Measurements from ENCODE around the gene HOXA5. TPM values are rescaled to one million over a fixed set of nuclear protein-coding genes. Genes with fewer than 3 reads are reported as not detected.

HOXA5 gene
- total and polyA plus RNA-seq, 2 donors (not counting 3 experiments of a cell fraction or from before 2014, with no cell fraction given), result 18.6 to 18.8 TPM

GRCh38 chr7:27192546-27193334 is 49.3 kb upstream of the HOXA5 start:
- H3K9me1 ChIP-seq (replicated peaks; ENCODE audit: control insufficient read depth, extremely low read depth, insufficient read depth, low read length), result no peaks in the 10 kb centered on the region
- peak overlapping the region; percentile 46 for H3K4me2 ChIP-seq (ENCODE audit: insufficient read depth, low read length)
- DNase-seq (ENCODE audit: low read depth, low spot score), result no peak
- no peaks in the 10 kb centered on the region for H4K20me1 ChIP-seq (replicated peaks; ENCODE audit: control insufficient read depth, extremely low read depth, insufficient read depth, low read length)
- TF ChIP-seq FOS (IDR thresholded peaks at IDR 0.05; ENCODE audit: borderline replicate concordance, insufficient read depth, low read length) (no peak), EZH2 (IDR thresholded peaks at IDR 0.05; ENCODE audit: borderline replicate concordance, low read depth, low read length, severe bottlenecking) (peak; percentile 36)
- no peaks in the 10 kb centered on the region for H3K9me3 ChIP-seq (replicated peaks; ENCODE audit: control insufficient read depth, insufficient read depth, low read length)
- POLR2A ChIA-PET, result no interaction called here
- peak overlapping the region; percentile 58 for H2AFZ ChIP-seq (ENCODE audit: low read depth, low read length)
- CTCF ChIA-PET, result interaction anchor here (0.6 to 1.5 kb wide), 6 partner anchors 9 to 901 kb away, joined by 3 to 7 read pairs (median 5); no protein-coding TSS in a partner anchor
- no peak for FAIRE-seq
- dilution Hi-C loops (cut with MboI; ENCODE audit: extremely low pct_ligation_motif_present, low sequenced_read_pairs) (no loop called here), intact Hi-C loops (cut with micrococcal nuclease) (no loop called here)
- H3K27ac ChIP-seq (ENCODE audit: insufficient read depth, low read depth, low read length), result no peak overlapping the region
- BruUV-seq (replicated peaks), result no TSS peak
- H3K36me3 ChIP-seq (ENCODE audit: control insufficient read depth in 2 of 2, extremely low read depth in 1 of 2, insufficient read depth in 2 of 2, low read length in 2 of 2), result no peaks in the 10 kb centered on the region
- H3K4me1 ChIP-seq (ENCODE audit: control insufficient read depth, extremely low read depth, insufficient read depth, low read length), result peaks cover 22% of the 10 kb centered on the region
- peaks cover 5% of the 10 kb centered on the region for H3K79me2 ChIP-seq (ENCODE audit: control insufficient read depth, insufficient read depth, low read length)
- peaks cover 29 to 48% of the 10 kb centered on the region in 2 experiments for H3K27me3 ChIP-seq (ENCODE audit: control insufficient read depth in 2 of 2, insufficient read depth in 2 of 2, low read length in 2 of 2)
- H3K9ac ChIP-seq (replicated peaks; ENCODE audit: extremely low read depth, insufficient read depth, low read length), result no peak overlapping the region
- H3K4me3 ChIP-seq (replicated peaks in 1 of 3; ENCODE audit: insufficient read depth in 1 of 3, low read depth in 1 of 3, low read length in 3 of 3), result peak overlapping the region; percentile 21 to 44 (median 34)

DNA sequence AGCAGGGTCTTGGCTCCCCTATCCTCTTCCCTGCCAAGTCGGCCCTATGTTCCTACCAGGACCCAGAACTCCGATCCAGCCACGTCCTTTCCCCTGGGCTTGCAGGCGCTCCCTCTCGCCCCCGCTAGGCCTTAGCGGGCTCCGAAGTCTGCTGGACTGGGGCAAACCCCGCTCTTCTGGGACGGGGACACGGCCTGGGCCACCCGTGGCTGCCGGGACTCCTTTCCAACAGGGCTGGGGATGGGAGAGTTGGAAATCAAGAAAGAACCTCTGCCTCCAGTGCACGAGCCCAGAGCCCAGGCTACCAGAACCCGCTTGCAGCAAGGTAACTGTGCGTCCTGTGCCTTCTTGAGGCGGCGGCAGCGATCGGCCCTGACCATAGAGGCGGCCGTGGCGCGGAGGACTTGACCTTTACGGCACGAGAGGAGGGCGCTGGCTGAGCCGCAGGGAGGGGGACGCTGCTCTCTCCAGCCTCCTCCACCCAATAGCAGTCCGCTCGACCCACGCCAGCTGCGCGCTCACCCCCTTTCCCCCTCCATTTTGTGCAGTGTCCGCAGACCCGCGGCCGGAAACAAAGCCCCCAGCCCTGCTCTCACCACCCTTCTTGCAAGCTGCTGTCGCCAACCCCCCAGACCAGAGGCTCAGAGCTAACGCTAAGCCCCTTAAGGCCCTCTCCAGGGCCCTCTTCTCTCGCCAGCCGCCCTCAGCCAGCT is 48.5 kb upstream of the HOXA5 start:
- H3K9me1 ChIP-seq (replicated peaks; ENCODE audit: control insufficient read depth, extremely low read depth, insufficient read depth, low read length), result no peaks in the 10 kb centered on the region
- H3K79me2 ChIP-seq (ENCODE audit: control insufficient read depth, insufficient read depth, low read length), result peaks cover 12% of the 10 kb centered on the region
- no TSS peak for BruUV-seq (replicated peaks)
- H3K27ac ChIP-seq (ENCODE audit: insufficient read depth, low read depth, low read length), result no peak overlapping the region
- intact Hi-C loops (cut with micrococcal nuclease), result no loop called here
- POLR2A ChIA-PET, result no interaction called here
- no peaks in the 10 kb centered on the region for H4K20me1 ChIP-seq (replicated peaks; ENCODE audit: control insufficient read depth, extremely low read depth, insufficient read depth, low read length)
- H3K4me1 ChIP-seq (ENCODE audit: control insufficient read depth, extremely low read depth, insufficient read depth, low read length), result peaks cover 28% of the 10 kb centered on the region
- no peak for TF ChIP-seq POLR2AphosphoS5 (IDR thresholded peaks at IDR 0.05; ENCODE audit: insufficient read depth, low read depth, low read length)
- TF ChIP-seq GATA2 (IDR thresholded peaks at IDR 0.05; ENCODE audit: insufficient read depth, insufficient read length, low read depth, low read length), result no peak
- TF ChIP-seq MAX (IDR thresholded peaks at IDR 0.05; ENCODE audit: insufficient read depth, insufficient read length), result no peak
- TF ChIP-seq MYC (IDR thresholded peaks at IDR 0.05; ENCODE audit: low read depth, low read length), result no peak
- peak; percentile 0 for TF ChIP-seq EZH2 (IDR thresholded peaks at IDR 0.05; ENCODE audit: borderline replicate concordance, low read depth, low read length, severe bottlenecking)
- H3K36me3 ChIP-seq (ENCODE audit: control insufficient read depth in 2 of 2, extremely low read depth in 1 of 2, insufficient read depth in 2 of 2, low read length in 2 of 2), result no peaks in the 10 kb centered on the region
- H3K27me3 ChIP-seq (ENCODE audit: control insufficient read depth in 2 of 2, insufficient read depth in 2 of 2, low read length in 2 of 2), result peaks cover 23 to 40% of the 10 kb centered on the region in 2 experiments
- H3K9me3 ChIP-seq (replicated peaks; ENCODE audit: control insufficient read depth, insufficient read depth, low read length), result no peaks in the 10 kb centered on the region
- dilution Hi-C loops (cut with MboI; ENCODE audit: extremely low pct_ligation_motif_present, low sequenced_read_pairs), result no loop called here
- H3K4me2 ChIP-seq (ENCODE audit: insufficient read depth, low read length), result peak overlapping the region; percentile 46
- peak overlapping the region; percentile 58 for H2AFZ ChIP-seq (ENCODE audit: low read depth, low read length)
- no peak for DNase-seq (ENCODE audit: low read depth, low spot score)
- H3K4me3 ChIP-seq (replicated peaks in 1 of 3; ENCODE audit: insufficient read depth in 1 of 3, low read depth in 1 of 3, low read length in 3 of 3), result peak overlapping the region in 1 of 3 experiments; percentile 21
- no peak for FAIRE-seq
- H3K9ac ChIP-seq (replicated peaks; ENCODE audit: extremely low read depth, insufficient read depth, low read length), result no peak overlapping the region
- CTCF ChIA-PET, result interaction anchor here (0.6 to 1.5 kb wide), 6 partner anchors 9 to 902 kb away, joined by 3 to 7 read pairs (median 5); no protein-coding TSS in a partner anchor
